NB4 (cell line): ENCODE results near the gene NPPA.

ENCODE experiments used
- DNase-seq: peaks from one replicate; pipeline ENCODE4 v3.0.0; 2010; ENCODE audit warnings: low read depth
- H3K4me3 ChIP-seq: one replicate; pipeline ENCODE4 v1.5.1; 2011; ENCODE audit warnings: mild to moderate bottlenecking, low read depth, low read length, moderate library complexity
- CTCF ChIP-seq: IDR thresholded peaks from one replicate; pipeline ENCODE4 v1.5.1; 2012; ENCODE audit warnings: low read depth, low read length
- MAX ChIP-seq: IDR thresholded peaks from 2 replicates; pipeline ENCODE4 v1.6.1; 2011; ENCODE audit warnings: low read depth, low read length
- MYC ChIP-seq: IDR thresholded peaks from 2 replicates; pipeline ENCODE4 v1.6.1; 2011; ENCODE audit warnings: low read depth, low read length
- POLR2A ChIP-seq: IDR thresholded peaks from 2 replicates; pipeline ENCODE4 v1.6.1; 2011; ENCODE audit warnings: mild to moderate bottlenecking; ENCODE audit not compliant: insufficient read length; ENCODE audit errors: extremely low read depth

Gene NPPA

GRCh38 chr1:11872545-11872944 is 25.0 kb upstream of the NPPA start:
- H3K4me3 ChIP-seq = no peak overlapping the region
- no peak for DNase-seq
- no peak for TF ChIP-seq MAX

- DNase-seq = no peak
- no peak overlapping the region for H3K4me3 ChIP-seq
- TF ChIP-seq MAX (no peak), POLR2A (no peak), MYC (no peak), CTCF (no peak)
Observed at GRCh38 chr1:11869650-11870207, 22.1 kb upstream of the NPPA start.

- TF ChIP-seq MYC = no peak
- TF ChIP-seq MAX = no peak
- TF ChIP-seq CTCF = no peak
- TF ChIP-seq POLR2A = no peak
- H3K4me3 ChIP-seq = no peak overlapping the region
- DNase-seq = no peak
Observed at GRCh38 chr1:11869104-11869503, 21.5 kb upstream of the NPPA start.

GRCh38 chr1:11868331-11868980 is 20.9 kb upstream of the NPPA start:
- TF ChIP-seq MAX = no peak
- no peak for TF ChIP-seq MYC
- no peak for TF ChIP-seq POLR2A
- no peak for TF ChIP-seq CTCF
- DNase-seq = no peak
- H3K4me3 ChIP-seq = no peak overlapping the region

- DNase-seq = no peak
- no peak for TF ChIP-seq MYC
- no peak for TF ChIP-seq CTCF
- no peak for TF ChIP-seq POLR2A
- TF ChIP-seq MAX = no peak
- no peak overlapping the region for H3K4me3 ChIP-seq
Observed at GRCh38 chr1:11862890-11863289, 15.3 kb upstream of the NPPA start.

GRCh38 chr1:11860587-11860986 is 13.0 kb upstream of the NPPA start:
- H3K4me3 ChIP-seq = no peak overlapping the region
- no peak for DNase-seq
- TF ChIP-seq CTCF (no peak), POLR2A (no peak), MYC (no peak), MAX (no peak)
